Measurements from ENCODE around the gene GABRR2. TPM values are rescaled to one million over a fixed set of nuclear protein-coding genes. Genes with fewer than 3 reads are reported as not detected.

GABRR2 gene
- total RNA-seq, 2 donors from 2014 or later, result 2.0 TPM; not detected in 1

DNA sequence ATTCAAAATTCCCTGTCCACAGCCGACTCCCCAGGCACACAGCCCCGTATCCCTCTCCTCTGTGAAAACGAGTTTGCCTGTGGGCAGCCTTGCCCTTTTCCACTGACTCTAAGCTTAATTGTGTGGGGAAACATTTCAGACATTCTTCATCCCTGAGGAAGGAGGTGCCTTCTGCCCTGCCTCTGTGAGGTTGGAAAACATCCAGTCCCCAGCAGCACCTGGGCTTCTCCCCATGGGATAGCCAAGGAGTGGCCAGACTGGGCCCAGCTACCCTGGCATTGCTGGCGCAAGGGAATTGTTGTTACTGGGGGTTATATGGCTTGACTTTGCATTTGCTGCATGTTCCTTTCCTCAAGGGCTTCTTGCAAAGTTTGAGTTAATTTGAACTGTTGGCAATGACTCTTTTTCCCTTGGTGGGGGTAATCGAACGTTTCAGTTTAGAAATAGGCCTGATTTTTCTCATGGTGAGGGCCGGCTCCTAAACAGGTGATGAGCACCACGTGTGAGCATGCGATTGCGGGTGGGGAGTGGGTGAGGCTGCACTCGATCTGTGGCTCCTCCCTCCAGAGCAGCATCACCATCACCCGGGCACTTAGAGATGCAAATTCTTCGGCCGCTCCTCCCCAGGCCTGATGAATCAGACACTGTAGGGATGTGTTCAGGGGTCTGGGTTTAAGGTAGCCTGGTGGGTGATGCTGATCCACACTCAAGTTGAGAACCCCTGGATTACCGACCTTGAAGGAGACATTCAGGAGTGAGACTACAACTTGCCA lies 29.9 kb downstream of the GABRR2 start:
- H3K27ac ChIP-seq, result no peak overlapping the region
- H3K4me3 ChIP-seq, result no peak overlapping the region
- no peak for DNase-seq (ENCODE audit: low spot score)
- no peaks in the 10 kb centered on the region for H3K36me3 ChIP-seq
- TF ChIP-seq, protein P1, sequence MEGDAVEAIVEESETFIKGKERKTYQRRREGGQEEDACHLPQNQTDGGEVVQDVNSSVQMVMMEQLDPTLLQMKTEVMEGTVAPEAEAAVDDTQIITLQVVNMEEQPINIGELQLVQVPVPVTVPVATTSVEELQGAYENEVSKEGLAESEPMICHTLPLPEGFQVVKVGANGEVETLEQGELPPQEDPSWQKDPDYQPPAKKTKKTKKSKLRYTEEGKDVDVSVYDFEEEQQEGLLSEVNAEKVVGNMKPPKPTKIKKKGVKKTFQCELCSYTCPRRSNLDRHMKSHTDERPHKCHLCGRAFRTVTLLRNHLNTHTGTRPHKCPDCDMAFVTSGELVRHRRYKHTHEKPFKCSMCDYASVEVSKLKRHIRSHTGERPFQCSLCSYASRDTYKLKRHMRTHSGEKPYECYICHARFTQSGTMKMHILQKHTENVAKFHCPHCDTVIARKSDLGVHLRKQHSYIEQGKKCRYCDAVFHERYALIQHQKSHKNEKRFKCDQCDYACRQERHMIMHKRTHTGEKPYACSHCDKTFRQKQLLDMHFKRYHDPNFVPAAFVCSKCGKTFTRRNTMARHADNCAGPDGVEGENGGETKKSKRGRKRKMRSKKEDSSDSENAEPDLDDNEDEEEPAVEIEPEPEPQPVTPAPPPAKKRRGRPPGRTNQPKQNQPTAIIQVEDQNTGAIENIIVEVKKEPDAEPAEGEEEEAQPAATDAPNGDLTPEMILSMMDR (IDR thresholded peaks at IDR 0.05), result no peak
- no peaks in the 10 kb centered on the region for H3K27me3 ChIP-seq (replicated peaks; ENCODE audit: insufficient read depth)
- no peak for ATAC-seq (ENCODE audit: insufficient number of reproducible peaks, low FRiP score, low read depth)
- no peaks in the 10 kb centered on the region for H3K4me1 ChIP-seq (ENCODE audit: control insufficient read depth in 1 of 2, low read depth in 2 of 2)
- no peaks in the 10 kb centered on the region for H3K9me3 ChIP-seq

DNA sequence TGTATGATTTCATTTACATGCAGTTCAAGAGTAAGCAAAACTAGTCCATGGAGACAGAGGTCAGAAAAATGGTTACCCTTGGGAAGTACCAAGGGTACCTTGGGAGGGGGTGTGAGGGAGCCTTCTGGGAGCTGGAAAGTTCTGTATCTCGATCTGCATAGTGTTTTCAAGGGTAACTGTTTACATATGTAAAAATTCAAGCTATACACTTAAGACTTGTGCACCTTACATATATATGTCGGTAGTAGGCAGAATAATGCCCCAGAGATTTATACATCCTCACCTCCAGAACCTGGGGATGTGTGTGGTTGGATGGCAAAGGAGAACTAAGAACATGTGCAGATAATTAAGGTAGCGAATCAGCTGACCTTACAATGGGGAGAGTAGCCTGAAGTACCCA lies 31.0 kb downstream of the GABRR2 start:
- H3K36me3 ChIP-seq, result no peaks in the 10 kb centered on the region
- no peaks in the 10 kb centered on the region for H3K9me3 ChIP-seq
- no peaks in the 10 kb centered on the region for H3K27me3 ChIP-seq (replicated peaks; ENCODE audit: insufficient read depth)
- TF ChIP-seq, protein P1 (IDR thresholded peaks at IDR 0.05), result no peak
- DNase-seq (ENCODE audit: low spot score), result no peak
- H3K4me1 ChIP-seq (ENCODE audit: control insufficient read depth in 1 of 2, low read depth in 2 of 2), result no peaks in the 10 kb centered on the region
- no peak overlapping the region for H3K27ac ChIP-seq
- ATAC-seq (ENCODE audit: insufficient number of reproducible peaks, low FRiP score, low read depth), result no peak
- H3K4me3 ChIP-seq, result no peak overlapping the region

DNA sequence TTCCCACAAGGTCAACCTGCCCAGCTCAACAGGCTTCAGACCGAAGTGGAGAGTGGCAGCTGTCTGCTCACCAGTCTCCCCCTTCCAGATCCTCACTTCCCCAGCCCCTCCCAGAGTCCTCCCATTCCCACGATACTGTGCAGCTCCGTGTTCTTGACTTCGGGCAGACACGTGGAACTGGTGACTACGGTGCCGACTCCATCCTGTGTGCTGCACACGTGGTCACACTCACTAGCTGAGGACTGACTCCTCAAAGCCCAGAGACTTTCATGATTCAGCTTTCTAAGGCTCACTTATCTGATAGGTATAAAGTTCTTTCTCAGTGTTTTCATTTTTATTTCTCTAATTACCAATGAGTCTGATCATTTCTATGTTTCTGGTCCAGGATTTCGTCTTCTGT lies 32.4 kb downstream of the GABRR2 start:
- no peak for DNase-seq (ENCODE audit: low spot score)

DNA sequence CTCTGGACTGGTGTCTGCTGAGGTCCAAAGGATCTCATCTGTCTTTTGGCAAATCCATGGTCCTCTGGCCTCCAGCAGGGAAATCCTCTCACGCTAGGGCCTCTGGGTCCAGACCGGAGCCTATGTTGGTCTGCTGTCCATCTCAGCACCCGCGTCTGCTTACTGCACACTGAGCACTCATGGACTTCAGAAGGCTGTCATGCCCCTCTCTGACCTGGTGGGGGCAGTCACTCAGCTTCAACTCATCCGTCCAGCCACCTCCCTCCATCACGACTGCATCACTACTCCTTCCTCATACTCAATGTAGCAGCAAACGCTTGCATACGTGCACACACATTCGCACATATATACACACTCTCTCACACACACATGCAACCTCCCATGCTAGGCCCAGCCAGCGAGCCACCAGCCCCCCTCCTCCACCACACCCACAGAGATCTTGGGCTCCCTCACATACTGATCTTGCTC lies 33.3 kb downstream of the GABRR2 start:
- Histone ChIP-seq H3K9me3 (no peaks in the 10 kb centered on the region), H3K27ac (no peak overlapping the region), H3K36me3 (no peaks in the 10 kb centered on the region), H3K27me3 (replicated peaks; ENCODE audit: insufficient read depth) (no peaks in the 10 kb centered on the region), H3K4me1 (ENCODE audit: control insufficient read depth in 1 of 2, low read depth in 2 of 2) (no peaks in the 10 kb centered on the region), H3K4me3 (no peak overlapping the region)
- ATAC-seq (ENCODE audit: insufficient number of reproducible peaks, low FRiP score, low read depth) (no peak), DNase-seq (ENCODE audit: low spot score) (no peak)
- TF ChIP-seq, protein P1 (IDR thresholded peaks at IDR 0.05), result peak; percentile 20

More for the DNA sequence above, 32.4 kb downstream of the GABRR2 start:
- Histone ChIP-seq H3K4me3 (no peak overlapping the region), H3K27me3 (replicated peaks; ENCODE audit: insufficient read depth) (no peaks in the 10 kb centered on the region), H3K27ac (no peak overlapping the region), H3K4me1 (ENCODE audit: control insufficient read depth in 1 of 2, low read depth in 2 of 2) (no peaks in the 10 kb centered on the region), H3K9me3 (no peaks in the 10 kb centered on the region), H3K36me3 (no peaks in the 10 kb centered on the region)
- TF ChIP-seq, protein P1 (IDR thresholded peaks at IDR 0.05), result no peak
- no peak for ATAC-seq (ENCODE audit: insufficient number of reproducible peaks, low FRiP score, low read depth)

DNA sequence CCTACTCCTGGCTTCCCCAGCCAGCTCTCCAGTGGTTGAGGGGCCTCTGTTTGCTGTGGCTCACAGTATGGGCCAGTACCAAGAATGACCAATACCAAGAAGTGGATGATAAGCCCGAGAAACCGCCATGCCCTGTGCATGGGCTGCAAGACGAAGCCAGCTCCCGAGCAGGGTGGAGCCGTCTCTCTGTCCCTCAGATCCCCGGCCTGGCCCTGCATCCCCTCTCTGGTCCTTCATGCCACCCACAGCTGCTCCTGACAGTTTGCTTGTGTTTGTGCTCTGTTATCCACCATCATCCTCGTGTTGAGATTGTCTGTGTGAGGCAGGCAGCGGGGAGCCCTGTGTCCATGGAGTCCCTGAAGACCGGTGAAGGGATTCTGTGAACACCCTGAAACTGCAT lies 36.1 kb downstream of the GABRR2 start:
- Histone ChIP-seq H3K4me3 (no peak overlapping the region), H3K9me3 (no peaks in the 10 kb centered on the region), H3K36me3 (no peaks in the 10 kb centered on the region), H3K27ac (no peak overlapping the region), H3K27me3 (replicated peaks; ENCODE audit: insufficient read depth) (no peaks in the 10 kb centered on the region), H3K4me1 (ENCODE audit: control insufficient read depth in 1 of 2, low read depth in 2 of 2) (no peaks in the 10 kb centered on the region)
- TF ChIP-seq, protein P1 (IDR thresholded peaks at IDR 0.05), result no peak
- DNase-seq (ENCODE audit: low spot score), result no peak
- no peak for ATAC-seq (ENCODE audit: insufficient number of reproducible peaks, low FRiP score, low read depth)

Data from thoracic aorta (tissue), 2 donors.